SK-N-SH (cell line): Measurements from ENCODE around the gene INPP5B. TPM values are rescaled to one million over a fixed set of nuclear protein-coding genes. Genes with fewer than 3 reads are reported as not detected.

Experiments used
- CTCF ChIA-PET: fragments of 300-600, 350-600 bp; formaldehyde crosslinking; extraction: SDS; loops from one replicate; lab custom pipeline; 2021; lab: Yijun Ruan, JAX
- POLR2A ChIA-PET: fragments of 350-600 bp; sonication (Branson Sonifier 250); formaldehyde crosslinking; extraction: SDS; loops from one replicate; lab custom pipeline; 2020; ENCODE audit warnings: antibody characterized with exemption, inconsistent platforms; lab: Yijun Ruan, JAX
- DNase-seq: peaks from one replicate; pipeline ENCODE4 v3.0.0; 2012
- H2AFZ ChIP-seq: fragments of 200-600 bp; sonication (generic); 2 replicates; pipeline ENCODE4 v1.8.1; 2016; ENCODE audit warnings: antibody characterized with exemption, mild to moderate bottlenecking, low read depth
- H3F3A ChIP-seq: fragments of 200-600 bp; sonication (generic); replicated peaks from 2 replicates; pipeline ENCODE3; 2016; ENCODE audit warnings: antibody characterized with exemption, mild to moderate bottlenecking; ENCODE audit not compliant: insufficient read depth
- H3K27ac ChIP-seq, 2 experiments: fragments of 200-500 bp in 1 of 2; fragments of 200-600 bp in 1 of 2; sonication (Bioruptor generic) in 1 of 2; sonication (generic), shearing (Covaris generic) in 1 of 2; 2 replicates each; pipeline versions ENCODE4 v1.5.1 to v1.6.1; 2014 to 2016; ENCODE audit warnings: low read depth in 2 of 2, inconsistent platforms in 1 of 2, low read length in 1 of 2, mild to moderate bottlenecking in 1 of 2, mixed read lengths in 1 of 2
- H3K27me3 ChIP-seq: fragments of 200-600 bp; sonication (generic), shearing (Covaris generic); 2 replicates; pipeline ENCODE4 v1.6.1; 2016; ENCODE audit warnings: mixed run types; ENCODE audit not compliant: insufficient read depth
- H3K36me3 ChIP-seq, 2 experiments: fragments of 200-500 bp in 1 of 2; fragments of 200-600 bp in 1 of 2; sonication (Bioruptor generic) in 1 of 2; sonication (generic) in 1 of 2; replicated peaks in 1 of 2; 2 replicates each; pipeline versions ENCODE3 to v1.5.1; 2014 to 2016; ENCODE audit warnings: low read length in 1 of 2, mild to moderate bottlenecking in 1 of 2; ENCODE audit not compliant: insufficient read depth in 2 of 2, control insufficient read depth in 1 of 2
- H3K4me1 ChIP-seq, 2 experiments: fragments of 200-500 bp in 1 of 2; fragments of 200-600 bp in 1 of 2; sonication (Bioruptor generic) in 1 of 2; sonication (generic), shearing (Covaris generic) in 1 of 2; 2 replicates each; pipeline versions ENCODE4 v1.5.1 to v1.6.1; 2014 to 2016; ENCODE audit warnings: low read depth in 1 of 2, low read length in 1 of 2, mixed run types in 1 of 2; ENCODE audit not compliant: insufficient read depth in 2 of 2, control insufficient read depth in 1 of 2
- H3K4me2 ChIP-seq: fragments of 200-600 bp; sonication (generic), shearing (Covaris generic); 2 replicates; pipeline ENCODE4 v1.6.1; 2017; ENCODE audit warnings: mixed run types
- H3K4me3 ChIP-seq, 2 experiments: fragments of 200-500 bp in 1 of 2; fragments of 200-600 bp in 1 of 2; sonication (Bioruptor generic) in 1 of 2; sonication (generic), shearing (Covaris generic) in 1 of 2; 2 replicates each; pipeline versions ENCODE4 v1.5.1 to v1.8.1; 2014 to 2016; ENCODE audit warnings: low read depth in 2 of 2, inconsistent platforms in 1 of 2, low read length in 1 of 2, mild to moderate bottlenecking in 1 of 2, mixed read lengths in 1 of 2, moderate library complexity in 1 of 2
- H3K79me2 ChIP-seq: fragments of 200-600 bp; sonication (generic); 2 replicates; pipeline ENCODE4 v1.8.1; 2017; ENCODE audit warnings: mild to moderate bottlenecking; ENCODE audit not compliant: insufficient read depth
- H3K9ac ChIP-seq: fragments of 200-600 bp; sonication (generic); 2 replicates; pipeline ENCODE4 v1.6.1; 2017; ENCODE audit warnings: mixed run types
- H3K9me2 ChIP-seq: fragments of 200-600 bp; sonication (generic); 2 replicates; pipeline ENCODE4 v1.6.1; 2017; ENCODE audit warnings: mixed run types
- H3K9me3 ChIP-seq: fragments of 200-600 bp; sonication (generic); 2 replicates; pipeline ENCODE4 v1.6.1; 2017; ENCODE audit warnings: mixed run types, mild to moderate bottlenecking, moderate library complexity
- H4K20me1 ChIP-seq: fragments of 200-600 bp; sonication (generic); 2 replicates; pipeline ENCODE4 v1.6.1; 2017; ENCODE audit warnings: mild to moderate bottlenecking, mixed run types; ENCODE audit not compliant: insufficient read depth
- FOXJ3 ChIP-seq: sonication (generic); formaldehyde crosslinking; IDR thresholded peaks from 2 replicates; pipeline ENCODE4 v1.5.1; 2020; ENCODE audit warnings: mild to moderate bottlenecking, missing genetic modification reagents
- FOXM1 ChIP-seq: IDR thresholded peaks from 2 replicates; pipeline ENCODE4 v1.4.0; 2012; ENCODE audit warnings: low read depth, mild to moderate bottlenecking
- MXI1 ChIP-seq: IDR thresholded peaks from 2 replicates; pipeline ENCODE4 v1.6.1; 2012; ENCODE audit warnings: mild to moderate bottlenecking, low read depth, low read length, improper control_type of control experiment
- SIN3A ChIP-seq: IDR thresholded peaks from 2 replicates; pipeline ENCODE4 v1.6.1; 2012; ENCODE audit warnings: low read depth, mild to moderate bottlenecking, low read length, moderate library complexity, borderline replicate concordance
- YY1 ChIP-seq: IDR thresholded peaks from 2 replicates; pipeline ENCODE4 v1.4.0; 2012; ENCODE audit warnings: low read depth, mild to moderate bottlenecking
- WGBS: methylation state at CpG from one replicate; pipeline ENCODE4 v1.1.6; 2017; ENCODE audit warnings: low lambda C conversion rate; 5-methylcytosine and 5-hydroxymethylcytosine counted together
- polyA plus RNA-seq, 3 experiments: library from polyadenylated mRNA; depleted of rRNA; stranded (reverse); fragments of >200 nt; gene quantifications; 2 replicates each; pipeline ENCODE4 v1.2.3, GENCODE V29; 2012
- TF ChIP-seq, protein P1 (sequence below): fragments of 200-600 bp; sonication (generic); IDR thresholded peaks from 2 replicates; pipeline ENCODE4 v1.6.1; 2017; ENCODE audit warnings: antibody characterized with exemption, mild to moderate bottlenecking, moderate library complexity
- TF ChIP-seq, protein P2 (sequence below): IDR thresholded peaks from 2 replicates; pipeline ENCODE4; 2012
- TF ChIP-seq, protein P3 (sequence below): fragments of 150-350 bp; IDR thresholded peaks from 2 replicates; pipeline ENCODE4 v1.6.1; 2016; ENCODE audit warnings: mild to moderate bottlenecking, low read depth, low read length

INPP5B gene
- polyA plus RNA-seq, 1 of the 3 experiments (the other 2 are of a cell fraction): 10.5 TPM

DNA sequence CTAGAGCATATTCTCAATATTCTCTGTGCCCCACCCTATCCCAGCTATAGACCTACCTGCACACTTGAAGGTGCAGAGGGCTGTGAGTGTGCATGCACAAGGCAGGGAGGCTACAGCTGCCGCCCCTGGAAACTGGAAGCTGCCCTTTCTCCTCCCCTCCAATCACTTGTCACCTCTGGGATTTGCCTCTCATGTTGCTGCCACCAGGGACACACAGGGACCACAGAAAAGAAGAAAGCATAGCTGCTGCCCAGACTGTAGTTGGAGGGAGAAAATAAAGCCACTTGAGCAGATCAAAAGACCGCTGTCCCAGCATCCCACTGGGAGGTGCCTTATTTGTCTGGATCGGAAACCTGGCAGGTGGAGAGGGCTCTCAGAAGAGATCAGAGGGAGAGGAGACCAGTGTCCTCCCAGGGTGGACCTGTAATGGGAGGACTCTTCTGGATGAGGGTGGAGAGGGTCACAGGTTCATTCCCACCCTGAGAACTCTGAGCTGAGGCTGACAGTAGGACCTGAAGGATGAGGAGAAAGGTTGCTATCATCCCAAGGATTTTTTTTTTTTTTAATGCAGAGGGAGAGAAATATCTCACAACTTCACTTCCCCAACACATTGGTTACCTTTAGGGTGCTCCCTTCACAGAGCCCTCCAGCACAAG lies 7.6 kb upstream of the INPP5B start:
- no peaks in the 10 kb centered on the region for H3K9me3 ChIP-seq
- H3K27ac ChIP-seq: no peak overlapping the region
- H3K9me2 ChIP-seq: no peaks in the 10 kb centered on the region
- H4K20me1 ChIP-seq: no peaks in the 10 kb centered on the region
- no peak overlapping the region for H3K9ac ChIP-seq
- H3K4me3 ChIP-seq: no peak overlapping the region
- CTCF ChIA-PET: interaction anchor here (0.9 kb wide), 1 partner anchor 35 kb away, joined by 3 read pairs; no protein-coding TSS in a partner anchor
- H3K27me3 ChIP-seq: no peaks in the 10 kb centered on the region
- no peaks in the 10 kb centered on the region for H3K79me2 ChIP-seq
- POLR2A ChIA-PET: no interaction called here
- H3K4me1 ChIP-seq: peaks cover 0 to 14% of the 10 kb centered on the region in 2 experiments; a peak in 1 of 4 replicates
- H2AFZ ChIP-seq: no peak overlapping the region
- no peak for DNase-seq
- H3K4me2 ChIP-seq: no peak overlapping the region
- TF ChIP-seq SIN3A: no peak
- TF ChIP-seq FOXJ3 (CRISPR knock-in tag): no peak
- no peak for TF ChIP-seq FOXM1
- H3K36me3 ChIP-seq: peaks cover 10 to 14% of the 10 kb centered on the region in 2 experiments
- peaks cover 16% of the 10 kb centered on the region for H3F3A ChIP-seq
- WGBS: 92% methylated on average over 3 of the region's 3 CpGs

DNA sequence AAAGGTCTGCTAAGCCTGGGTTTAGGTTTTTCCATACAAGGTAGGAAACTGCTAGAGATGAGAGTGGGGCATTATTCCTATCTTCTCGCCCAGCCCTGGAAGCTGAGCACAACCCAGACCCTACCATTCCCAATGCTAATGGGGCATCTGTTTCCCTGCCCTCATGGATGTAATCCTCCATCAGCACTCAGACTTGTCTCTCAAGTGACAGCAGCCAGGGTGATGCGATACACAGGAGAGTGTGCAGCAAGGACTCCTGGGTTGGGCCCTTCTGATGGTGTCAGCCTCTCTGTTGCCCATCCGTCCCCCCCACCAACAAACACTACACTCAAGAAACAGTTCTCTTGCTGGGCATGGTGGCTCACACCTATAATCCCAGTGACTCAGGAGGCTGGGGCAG lies 5.9 kb upstream of the INPP5B start:
- 71% methylated on average over 3 of the region's 3 CpGs for WGBS
- no peak overlapping the region for H3K9ac ChIP-seq
- no peak overlapping the region for H3K4me3 ChIP-seq
- TF ChIP-seq YY1: no peak
- TF ChIP-seq, protein P1, sequence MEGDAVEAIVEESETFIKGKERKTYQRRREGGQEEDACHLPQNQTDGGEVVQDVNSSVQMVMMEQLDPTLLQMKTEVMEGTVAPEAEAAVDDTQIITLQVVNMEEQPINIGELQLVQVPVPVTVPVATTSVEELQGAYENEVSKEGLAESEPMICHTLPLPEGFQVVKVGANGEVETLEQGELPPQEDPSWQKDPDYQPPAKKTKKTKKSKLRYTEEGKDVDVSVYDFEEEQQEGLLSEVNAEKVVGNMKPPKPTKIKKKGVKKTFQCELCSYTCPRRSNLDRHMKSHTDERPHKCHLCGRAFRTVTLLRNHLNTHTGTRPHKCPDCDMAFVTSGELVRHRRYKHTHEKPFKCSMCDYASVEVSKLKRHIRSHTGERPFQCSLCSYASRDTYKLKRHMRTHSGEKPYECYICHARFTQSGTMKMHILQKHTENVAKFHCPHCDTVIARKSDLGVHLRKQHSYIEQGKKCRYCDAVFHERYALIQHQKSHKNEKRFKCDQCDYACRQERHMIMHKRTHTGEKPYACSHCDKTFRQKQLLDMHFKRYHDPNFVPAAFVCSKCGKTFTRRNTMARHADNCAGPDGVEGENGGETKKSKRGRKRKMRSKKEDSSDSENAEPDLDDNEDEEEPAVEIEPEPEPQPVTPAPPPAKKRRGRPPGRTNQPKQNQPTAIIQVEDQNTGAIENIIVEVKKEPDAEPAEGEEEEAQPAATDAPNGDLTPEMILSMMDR: no peak
- TF ChIP-seq, protein P2, sequence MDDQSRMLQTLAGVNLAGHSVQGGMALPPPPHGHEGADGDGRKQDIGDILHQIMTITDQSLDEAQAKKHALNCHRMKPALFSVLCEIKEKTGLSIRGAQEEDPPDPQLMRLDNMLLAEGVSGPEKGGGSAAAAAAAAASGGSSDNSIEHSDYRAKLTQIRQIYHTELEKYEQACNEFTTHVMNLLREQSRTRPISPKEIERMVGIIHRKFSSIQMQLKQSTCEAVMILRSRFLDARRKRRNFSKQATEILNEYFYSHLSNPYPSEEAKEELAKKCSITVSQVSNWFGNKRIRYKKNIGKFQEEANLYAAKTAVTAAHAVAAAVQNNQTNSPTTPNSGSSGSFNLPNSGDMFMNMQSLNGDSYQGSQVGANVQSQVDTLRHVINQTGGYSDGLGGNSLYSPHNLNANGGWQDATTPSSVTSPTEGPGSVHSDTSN: no peak
- TF ChIP-seq FOXJ3 (CRISPR knock-in tag): no peak
- TF ChIP-seq MXI1: no peak
- TF ChIP-seq SIN3A: no peak
- TF ChIP-seq, protein P3, sequence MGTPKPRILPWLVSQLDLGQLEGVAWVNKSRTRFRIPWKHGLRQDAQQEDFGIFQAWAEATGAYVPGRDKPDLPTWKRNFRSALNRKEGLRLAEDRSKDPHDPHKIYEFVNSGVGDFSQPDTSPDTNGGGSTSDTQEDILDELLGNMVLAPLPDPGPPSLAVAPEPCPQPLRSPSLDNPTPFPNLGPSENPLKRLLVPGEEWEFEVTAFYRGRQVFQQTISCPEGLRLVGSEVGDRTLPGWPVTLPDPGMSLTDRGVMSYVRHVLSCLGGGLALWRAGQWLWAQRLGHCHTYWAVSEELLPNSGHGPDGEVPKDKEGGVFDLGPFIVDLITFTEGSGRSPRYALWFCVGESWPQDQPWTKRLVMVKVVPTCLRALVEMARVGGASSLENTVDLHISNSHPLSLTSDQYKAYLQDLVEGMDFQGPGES: no peak
- TF ChIP-seq, all 33 proteins: peak for 0
- no peaks in the 10 kb centered on the region for H4K20me1 ChIP-seq
- no peak overlapping the region for H2AFZ ChIP-seq
- no peaks in the 10 kb centered on the region for H3K4me1 ChIP-seq
- H3K27ac ChIP-seq: no peak overlapping the region
- H3K36me3 ChIP-seq: peaks cover 2 to 9% of the 10 kb centered on the region in 2 experiments
- no peaks in the 10 kb centered on the region for H3K79me2 ChIP-seq
- no peak overlapping the region for H3K4me2 ChIP-seq
- DNase-seq: no peak
- H3K9me3 ChIP-seq: no peaks in the 10 kb centered on the region
- H3K9me2 ChIP-seq: no peaks in the 10 kb centered on the region
- H3F3A ChIP-seq: peaks cover under 1% of the 10 kb centered on the region
- ChIA-PET POLR2A (no interaction called here), CTCF (no interaction called here)
- no peaks in the 10 kb centered on the region for H3K27me3 ChIP-seq
